ENCODE data around the gene FMN2. TPM values are rescaled to one million over a fixed set of nuclear protein-coding genes. Genes with fewer than 3 reads are reported as not detected.

Gene FMN2
- total RNA-seq, 1 experiment from 2014 or later, result not detected

DNA sequence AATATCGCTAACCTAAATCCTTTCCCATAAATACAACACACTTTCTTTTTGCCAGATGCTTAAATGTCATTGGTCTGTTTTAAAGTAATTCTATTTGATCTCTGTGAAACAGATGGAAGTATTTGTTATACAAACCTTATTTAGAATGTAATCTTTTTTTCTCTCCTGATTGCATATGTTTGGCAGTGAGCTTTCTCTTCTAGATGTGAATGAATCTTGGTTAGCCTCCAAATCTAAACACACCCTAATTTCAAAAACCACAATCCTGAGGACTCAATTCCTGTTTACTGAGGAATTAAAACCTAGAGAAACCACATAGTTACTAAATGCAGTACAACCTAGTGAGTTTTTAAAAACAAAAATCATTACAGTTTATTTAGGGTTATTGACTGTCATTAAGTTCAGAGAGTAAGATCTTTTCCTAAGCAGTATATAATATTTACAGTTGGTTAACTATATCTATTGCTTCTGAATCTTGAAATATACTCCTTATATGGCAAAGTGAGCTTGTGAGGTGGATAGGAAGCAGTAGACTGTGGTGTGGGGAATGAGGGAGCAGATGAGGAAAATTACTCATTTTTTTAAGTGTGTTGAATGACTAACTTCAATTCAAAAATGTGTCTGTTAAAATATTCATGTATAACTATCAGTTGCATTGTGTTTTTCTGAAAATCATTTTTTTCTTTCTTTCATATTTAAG, 218.7 kb downstream of the FMN2 start:
- Histone ChIP-seq H2AFZ (no peak overlapping the region), H3K27me3 (ENCODE audit: insufficient read depth, low read depth) (no peaks in the 10 kb centered on the region), H4K20me1 (ENCODE audit: insufficient read depth) (no peaks in the 10 kb centered on the region), H3K9me2 (ENCODE audit: insufficient read depth) (no peaks in the 10 kb centered on the region), H3K4me1 (replicated peaks; ENCODE audit: insufficient read depth) (no peaks in the 10 kb centered on the region; the same call in 1 of the 2 replicates), H3K9me3 (ENCODE audit: insufficient read depth, low read depth) (no peaks in the 10 kb centered on the region), H3K27ac (no peak overlapping the region), H3K36me3 (ENCODE audit: low read depth) (no peaks in the 10 kb centered on the region), H3K79me2 (ENCODE audit: low read depth) (no peaks in the 10 kb centered on the region), H3K4me2 (no peak overlapping the region), H3F3A (ENCODE audit: insufficient read depth, low read depth) (no peaks in the 10 kb centered on the region), H3K4me3 (no peak overlapping the region)
- no TSS peak for BruUV-seq (replicated peaks)
- CTCF ChIA-PET, result no interaction called here
- no peak for TF ChIP-seq EZH2 (IDR thresholded peaks at IDR 0.05; ENCODE audit: low read depth)
- TF ChIP-seq, protein P1, sequence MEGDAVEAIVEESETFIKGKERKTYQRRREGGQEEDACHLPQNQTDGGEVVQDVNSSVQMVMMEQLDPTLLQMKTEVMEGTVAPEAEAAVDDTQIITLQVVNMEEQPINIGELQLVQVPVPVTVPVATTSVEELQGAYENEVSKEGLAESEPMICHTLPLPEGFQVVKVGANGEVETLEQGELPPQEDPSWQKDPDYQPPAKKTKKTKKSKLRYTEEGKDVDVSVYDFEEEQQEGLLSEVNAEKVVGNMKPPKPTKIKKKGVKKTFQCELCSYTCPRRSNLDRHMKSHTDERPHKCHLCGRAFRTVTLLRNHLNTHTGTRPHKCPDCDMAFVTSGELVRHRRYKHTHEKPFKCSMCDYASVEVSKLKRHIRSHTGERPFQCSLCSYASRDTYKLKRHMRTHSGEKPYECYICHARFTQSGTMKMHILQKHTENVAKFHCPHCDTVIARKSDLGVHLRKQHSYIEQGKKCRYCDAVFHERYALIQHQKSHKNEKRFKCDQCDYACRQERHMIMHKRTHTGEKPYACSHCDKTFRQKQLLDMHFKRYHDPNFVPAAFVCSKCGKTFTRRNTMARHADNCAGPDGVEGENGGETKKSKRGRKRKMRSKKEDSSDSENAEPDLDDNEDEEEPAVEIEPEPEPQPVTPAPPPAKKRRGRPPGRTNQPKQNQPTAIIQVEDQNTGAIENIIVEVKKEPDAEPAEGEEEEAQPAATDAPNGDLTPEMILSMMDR (conservative IDR thresholded peaks at IDR 0.05), result no peak
- DNase-seq, result no peak
- intact Hi-C loops (cut with micrococcal nuclease; ENCODE audit: unreplicated experiment), result no loop called here
- POLR2A ChIA-PET (ENCODE audit: unreplicated experiment), result no interaction called here

DNA sequence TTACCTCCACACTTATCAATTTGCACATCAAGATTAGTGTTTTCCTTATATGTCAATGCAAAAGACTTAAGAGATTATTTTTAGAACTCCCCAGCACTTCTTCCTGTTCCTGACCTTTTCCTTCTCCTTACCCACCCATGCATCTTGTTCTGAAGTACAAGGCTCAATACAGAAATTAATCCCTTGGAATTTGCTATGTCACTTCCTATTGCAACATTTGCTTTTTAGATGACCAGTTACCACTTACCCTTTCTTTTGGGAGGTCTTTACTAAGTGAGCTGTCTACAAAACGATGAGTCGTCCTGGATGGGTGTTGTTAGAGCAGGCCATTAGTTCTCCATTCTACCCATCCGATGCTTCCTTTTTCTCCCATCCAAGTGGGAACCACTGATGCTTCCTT, 221.2 kb downstream of the FMN2 start:
- intact Hi-C loops (cut with micrococcal nuclease; ENCODE audit: unreplicated experiment), result no loop called here
- no peaks in the 10 kb centered on the region for H3F3A ChIP-seq (ENCODE audit: insufficient read depth, low read depth)
- no peak for DNase-seq
- TF ChIP-seq, protein P1 (conservative IDR thresholded peaks at IDR 0.05), result no peak
- TF ChIP-seq EZH2 (IDR thresholded peaks at IDR 0.05; ENCODE audit: low read depth), result no peak
- BruUV-seq (replicated peaks), result no TSS peak
- H4K20me1 ChIP-seq (ENCODE audit: insufficient read depth), result no peaks in the 10 kb centered on the region
- H3K79me2 ChIP-seq (ENCODE audit: low read depth), result no peaks in the 10 kb centered on the region
- POLR2A ChIA-PET (ENCODE audit: unreplicated experiment), result no interaction called here
- H3K27me3 ChIP-seq (ENCODE audit: insufficient read depth, low read depth), result no peaks in the 10 kb centered on the region
- H3K9me3 ChIP-seq (ENCODE audit: insufficient read depth, low read depth), result no peaks in the 10 kb centered on the region
- H3K4me1 ChIP-seq (replicated peaks; ENCODE audit: insufficient read depth), result no peaks in the 10 kb centered on the region; the same call in 1 of the 2 replicates
- no peak overlapping the region for H3K27ac ChIP-seq
- CTCF ChIA-PET, result no interaction called here
- H3K9me2 ChIP-seq (ENCODE audit: insufficient read depth), result no peaks in the 10 kb centered on the region
- no peak overlapping the region for H3K4me3 ChIP-seq
- H2AFZ ChIP-seq, result no peak overlapping the region
- H3K4me2 ChIP-seq, result no peak overlapping the region
- H3K36me3 ChIP-seq (ENCODE audit: low read depth), result no peaks in the 10 kb centered on the region

DNA sequence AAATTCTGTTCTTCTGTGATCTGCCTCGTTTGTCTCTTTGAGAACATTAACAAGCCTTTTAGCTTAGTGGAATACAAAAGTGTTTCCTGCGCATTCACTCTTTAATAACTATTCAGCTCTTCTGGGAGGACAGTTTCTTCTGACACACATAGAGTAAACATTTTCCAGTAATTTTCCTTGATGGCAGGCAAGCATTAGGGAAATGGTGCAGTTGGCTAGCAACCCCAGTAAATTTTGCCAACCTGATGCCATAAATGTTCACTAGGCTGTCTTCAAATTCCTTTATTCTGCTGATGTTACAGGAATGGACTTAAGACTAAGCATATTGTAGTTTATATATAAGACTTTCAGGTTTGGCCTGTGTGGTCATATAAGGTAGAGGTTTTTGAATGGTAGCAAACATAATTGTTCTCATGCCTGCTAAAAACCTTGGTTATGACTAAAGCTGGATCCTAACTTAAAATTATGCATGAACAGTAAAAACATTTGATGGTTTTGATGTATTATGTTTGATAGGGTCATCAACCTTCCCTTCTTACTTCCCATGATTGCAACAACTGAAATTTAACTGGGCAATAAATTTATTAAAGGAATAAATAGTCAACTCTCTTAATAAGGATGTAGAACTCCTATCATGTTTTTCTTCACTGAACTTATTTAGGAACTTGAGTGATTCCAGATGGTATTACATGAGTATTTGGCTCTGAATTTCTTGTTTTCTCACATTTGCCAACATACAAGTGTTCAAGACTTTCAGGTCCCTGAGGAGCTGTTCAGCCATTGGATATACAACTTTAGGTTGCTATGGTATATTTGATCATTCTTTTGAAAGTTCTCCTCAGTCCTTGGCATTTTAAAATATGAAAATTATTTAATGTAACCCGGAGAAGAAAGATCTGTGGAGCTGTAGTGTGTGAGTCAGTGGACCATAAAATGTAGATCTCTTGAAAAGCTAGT, 223.4 kb downstream of the FMN2 start:
- DNase-seq, result no peak
- Histone ChIP-seq H3K79me2 (ENCODE audit: low read depth) (no peaks in the 10 kb centered on the region), H3K4me1 (replicated peaks; ENCODE audit: insufficient read depth) (no peaks in the 10 kb centered on the region; the same call in 1 of the 2 replicates), H3F3A (ENCODE audit: insufficient read depth, low read depth) (no peaks in the 10 kb centered on the region), H3K4me3 (no peak overlapping the region), H3K27ac (no peak overlapping the region), H3K9me2 (ENCODE audit: insufficient read depth) (no peaks in the 10 kb centered on the region), H3K4me2 (no peak overlapping the region), H3K9me3 (ENCODE audit: insufficient read depth, low read depth) (no peaks in the 10 kb centered on the region), H2AFZ (no peak overlapping the region), H4K20me1 (ENCODE audit: insufficient read depth) (no peaks in the 10 kb centered on the region), H3K27me3 (ENCODE audit: insufficient read depth, low read depth) (no peaks in the 10 kb centered on the region), H3K36me3 (ENCODE audit: low read depth) (no peaks in the 10 kb centered on the region)
- intact Hi-C loops (cut with micrococcal nuclease; ENCODE audit: unreplicated experiment), result no loop called here
- ChIA-PET CTCF (no interaction called here), POLR2A (ENCODE audit: unreplicated experiment) (no interaction called here)
- no peak for TF ChIP-seq EZH2 (IDR thresholded peaks at IDR 0.05; ENCODE audit: low read depth)
- TF ChIP-seq, protein P1 (conservative IDR thresholded peaks at IDR 0.05), result no peak
- BruUV-seq (replicated peaks), result no TSS peak
